Hepatocyte (in vitro differentiated cells): Measurements from ENCODE around the gene SPAG16. TPM values are rescaled to one million over a fixed set of nuclear protein-coding genes. Genes with fewer than 3 reads are reported as not detected.

Experiments
- DNase-seq: peaks from one replicate; pipeline ENCODE4 v3.0.0-alpha.2; 2016; ENCODE audit warnings: low spot score
- H2AFZ ChIP-seq: fragments of 200-600 bp; sonication (generic); 2 replicates; pipeline ENCODE4 v1.6.0; 2016; ENCODE audit warnings: antibody characterized with exemption, mild to moderate bottlenecking
- H3K27ac ChIP-seq: fragments of 200-600 bp; sonication (generic); 2 replicates; pipeline ENCODE4 v1.5.1; 2016; ENCODE audit warnings: mild to moderate bottlenecking
- H3K27me3 ChIP-seq: fragments of 200-600 bp; sonication (generic); 2 replicates; pipeline ENCODE4 v1.6.1; 2016
- H3K36me3 ChIP-seq: fragments of 200-600 bp; sonication (generic); replicated peaks from 2 replicates; pipeline ENCODE4 v1.5.1; 2016; ENCODE audit warnings: low read depth; ENCODE audit not compliant: insufficient read depth
- H3K4me1 ChIP-seq: fragments of 200-600 bp; sonication (generic); 2 replicates; pipeline ENCODE4 v1.5.1; 2016; ENCODE audit warnings: mild to moderate bottlenecking, moderate library complexity; ENCODE audit not compliant: insufficient read depth
- H3K4me2 ChIP-seq: fragments of 200-600 bp; sonication (generic); 2 replicates; pipeline ENCODE4 v1.6.0; 2016
- H3K4me3 ChIP-seq: fragments of 200-600 bp; sonication (generic); 2 replicates; pipeline ENCODE4 v1.5.1; 2016; ENCODE audit warnings: mild to moderate bottlenecking
- H3K79me2 ChIP-seq: fragments of 200-600 bp; sonication (generic); 2 replicates; pipeline ENCODE4 v1.6.0; 2017; ENCODE audit warnings: mild to moderate bottlenecking
- H3K9me2 ChIP-seq: fragments of 200-600 bp; sonication (generic); replicated peaks from 2 replicates; pipeline ENCODE4 v1.6.0; 2017; ENCODE audit warnings: mild to moderate bottlenecking; ENCODE audit not compliant: insufficient read depth
- H3K9me3 ChIP-seq: fragments of 200-600 bp; sonication (generic); 2 replicates; pipeline ENCODE4 v1.5.1; 2016; ENCODE audit warnings: low read depth, mild to moderate bottlenecking
- H4K20me1 ChIP-seq: fragments of 200-600 bp; sonication (generic); 2 replicates; pipeline ENCODE4 v1.6.0; 2016; ENCODE audit warnings: mild to moderate bottlenecking; ENCODE audit not compliant: insufficient read depth, poor library complexity, severe bottlenecking
- EZH2 ChIP-seq: fragments of 200-600 bp; sonication (generic); IDR thresholded peaks from 2 replicates; pipeline ENCODE4 v1.6.1; 2016; ENCODE audit warnings: antibody characterized with exemption, mild to moderate bottlenecking, borderline replicate concordance
- EZH2phosphoT487 ChIP-seq: fragments of 200-600 bp; sonication (generic); IDR thresholded peaks from one replicate; pipeline ENCODE4 v1.6.1; 2018; ENCODE audit warnings: antibody characterized with exemption, mild to moderate bottlenecking, low read depth, moderate library complexity; ENCODE audit not compliant: unreplicated experiment, severe bottlenecking
- WGBS: methylation state at CpG from one replicate; pipeline ENCODE4 v1.1.6; 2016; ENCODE audit warnings: low lambda C conversion rate; ENCODE audit errors: missing lambda C conversion rate; 5-methylcytosine and 5-hydroxymethylcytosine counted together
- polyA plus RNA-seq: library from polyadenylated mRNA; unstranded; fragments of >200 nt; fragmentation: Nextera tagmentation; extraction: Ambion mirVana; gene quantifications from 2 replicates; pipeline ENCODE4 v1.2.1, GENCODE V29; 2016
- total RNA-seq: library from RNA; depleted of rRNA; stranded (reverse); fragments of >200 nt; gene quantifications from 2 replicates; pipeline ENCODE4 v1.2.3, GENCODE V29; 2014
- TF ChIP-seq, protein P1 (sequence below): fragments of 200-600 bp; sonication (generic); IDR thresholded peaks from 2 replicates; pipeline ENCODE4 v1.5.1; 2016; ENCODE audit warnings: antibody characterized with exemption, mild to moderate bottlenecking; ENCODE audit not compliant: poor library complexity

SPAG16 gene
- total and polyA plus RNA-seq, 2 experiments from 2014 or later, result 52.1 to 56.9 TPM

DNA sequence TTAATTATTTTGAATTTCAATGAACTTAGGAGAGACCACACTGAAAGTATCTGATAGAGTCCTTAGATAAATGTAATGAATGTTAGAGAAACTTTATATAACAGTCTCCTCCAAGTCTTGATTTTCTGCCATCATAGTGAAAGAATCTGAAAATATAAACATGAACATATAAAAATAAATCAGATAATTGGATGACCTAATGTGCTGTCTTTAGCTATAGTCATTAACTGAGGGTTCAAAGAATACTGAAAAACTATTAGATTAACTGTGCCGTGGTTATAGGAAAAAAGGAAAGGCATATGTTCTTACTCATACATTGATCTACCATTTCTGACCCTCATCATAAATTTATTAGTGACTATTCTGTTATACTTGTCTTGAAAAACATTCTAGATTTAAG, 47.0 kb upstream of the SPAG16 start:
- TF ChIP-seq EZH2, result no peak
- TF ChIP-seq, protein P1, sequence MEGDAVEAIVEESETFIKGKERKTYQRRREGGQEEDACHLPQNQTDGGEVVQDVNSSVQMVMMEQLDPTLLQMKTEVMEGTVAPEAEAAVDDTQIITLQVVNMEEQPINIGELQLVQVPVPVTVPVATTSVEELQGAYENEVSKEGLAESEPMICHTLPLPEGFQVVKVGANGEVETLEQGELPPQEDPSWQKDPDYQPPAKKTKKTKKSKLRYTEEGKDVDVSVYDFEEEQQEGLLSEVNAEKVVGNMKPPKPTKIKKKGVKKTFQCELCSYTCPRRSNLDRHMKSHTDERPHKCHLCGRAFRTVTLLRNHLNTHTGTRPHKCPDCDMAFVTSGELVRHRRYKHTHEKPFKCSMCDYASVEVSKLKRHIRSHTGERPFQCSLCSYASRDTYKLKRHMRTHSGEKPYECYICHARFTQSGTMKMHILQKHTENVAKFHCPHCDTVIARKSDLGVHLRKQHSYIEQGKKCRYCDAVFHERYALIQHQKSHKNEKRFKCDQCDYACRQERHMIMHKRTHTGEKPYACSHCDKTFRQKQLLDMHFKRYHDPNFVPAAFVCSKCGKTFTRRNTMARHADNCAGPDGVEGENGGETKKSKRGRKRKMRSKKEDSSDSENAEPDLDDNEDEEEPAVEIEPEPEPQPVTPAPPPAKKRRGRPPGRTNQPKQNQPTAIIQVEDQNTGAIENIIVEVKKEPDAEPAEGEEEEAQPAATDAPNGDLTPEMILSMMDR, result no peak
- no peak for TF ChIP-seq EZH2phosphoT487
- no peaks in the 10 kb centered on the region for H4K20me1 ChIP-seq
- no peak overlapping the region for H3K4me2 ChIP-seq
- H3K9me3 ChIP-seq, result no peaks in the 10 kb centered on the region
- H3K9me2 ChIP-seq, result no peaks in the 10 kb centered on the region
- H3K4me1 ChIP-seq, result no peaks in the 10 kb centered on the region
- H3K36me3 ChIP-seq, result no peaks in the 10 kb centered on the region
- H3K4me3 ChIP-seq, result no peak overlapping the region
- H3K79me2 ChIP-seq, result no peaks in the 10 kb centered on the region
- no peaks in the 10 kb centered on the region for H3K27me3 ChIP-seq
- no peak overlapping the region for H2AFZ ChIP-seq
- 56% methylated on average over 1 of the region's 1 CpG for WGBS
- peak overlapping the region; percentile 33 for H3K27ac ChIP-seq
- no peak for DNase-seq

DNA sequence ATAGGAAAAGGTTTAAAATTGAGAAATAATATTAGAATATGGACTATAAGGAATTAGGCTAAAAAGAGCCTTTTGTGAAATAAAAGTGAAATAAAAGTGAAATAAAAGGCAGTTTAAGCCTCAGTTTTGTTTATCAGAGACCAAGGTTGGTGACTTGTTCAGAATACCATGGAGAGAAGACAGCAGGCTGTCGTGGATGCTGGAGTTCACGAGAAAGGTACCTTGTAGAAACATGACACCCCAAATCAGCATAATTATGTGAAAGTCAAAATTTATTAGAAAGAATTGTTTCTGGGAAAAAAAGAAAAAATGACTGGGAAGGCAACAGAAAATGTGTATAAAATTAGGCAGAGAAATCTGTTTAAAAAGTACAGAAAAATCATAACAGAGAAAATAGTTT, 46.5 kb upstream of the SPAG16 start:
- no peaks in the 10 kb centered on the region for H3K9me2 ChIP-seq
- WGBS, result 76% methylated on average over 2 of the region's 2 CpGs
- no peak for TF ChIP-seq EZH2
- TF ChIP-seq, protein P1, result no peak
- TF ChIP-seq EZH2phosphoT487, result no peak
- no peaks in the 10 kb centered on the region for H3K9me3 ChIP-seq
- peak overlapping the region; percentile 51 for H3K4me2 ChIP-seq
- no peaks in the 10 kb centered on the region for H3K36me3 ChIP-seq
- no peaks in the 10 kb centered on the region for H3K4me1 ChIP-seq
- H3K79me2 ChIP-seq, result no peaks in the 10 kb centered on the region
- no peak for DNase-seq
- H2AFZ ChIP-seq, result peak overlapping the region; percentile 8
- no peaks in the 10 kb centered on the region for H3K27me3 ChIP-seq
- H3K27ac ChIP-seq, result peak overlapping the region; percentile 33
- H4K20me1 ChIP-seq, result no peaks in the 10 kb centered on the region
- H3K4me3 ChIP-seq, result no peak overlapping the region

GRCh38 chr2:213238753-213239495, 45.3 kb upstream of the SPAG16 start:
- TF ChIP-seq EZH2, result no peak
- TF ChIP-seq, protein P1, result no peak
- TF ChIP-seq EZH2phosphoT487, result no peak
- Histone ChIP-seq H3K9me3 (no peaks in the 10 kb centered on the region), H3K4me2 (peak overlapping the region; percentile 51), H3K79me2 (no peaks in the 10 kb centered on the region), H2AFZ (no peak overlapping the region), H4K20me1 (no peaks in the 10 kb centered on the region), H3K27me3 (no peaks in the 10 kb centered on the region), H3K4me1 (no peaks in the 10 kb centered on the region), H3K27ac (peak overlapping the region; percentile 33), H3K4me3 (no peak overlapping the region), H3K36me3 (no peaks in the 10 kb centered on the region), H3K9me2 (no peaks in the 10 kb centered on the region)
- peak; percentile 14 for DNase-seq
- WGBS, result 30% methylated on average over 3 of the region's 3 CpGs
